ENCODE results near the gene CORO2A. TPM values are rescaled to one million over a fixed set of nuclear protein-coding genes. Genes with fewer than 3 reads are reported as not detected.
"Not testable (repeated sequence)": the region's sequence is repeated elsewhere in the genome, so short reads cannot be mapped to it uniquely, and the experiment has no call there.

Gene CORO2A
- total and polyA plus RNA-seq, 9 donors = 0.13 to 3.7 (median 1.2) TPM

DNA sequence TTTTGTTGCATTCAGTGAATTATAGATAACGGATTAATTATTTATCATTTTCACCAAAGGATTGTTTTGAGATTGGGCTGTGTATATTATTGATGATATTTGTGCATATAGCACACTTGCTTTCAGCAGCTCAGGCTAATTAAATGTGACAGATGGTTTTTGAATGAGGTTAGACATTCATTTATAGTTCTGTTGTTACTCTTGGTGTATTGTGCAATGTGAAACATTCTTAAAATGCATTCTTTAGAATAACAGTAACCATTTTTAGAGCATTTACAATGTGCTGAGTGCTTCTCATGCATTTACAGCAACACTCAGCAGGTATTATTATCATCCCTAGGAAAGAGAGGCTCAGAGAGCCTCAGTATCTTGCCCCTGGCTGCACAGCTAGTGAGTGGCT is 112.1 kb downstream of the CORO2A start:
- no peak overlapping the region for H3K27ac ChIP-seq
- no peak overlapping the region for H3K4me3 ChIP-seq
- H3K9me3 ChIP-seq = no peaks in the 10 kb centered on the region
- TF ChIP-seq POLR2A (IDR thresholded peaks at IDR 0.05) (no peak), EP300 (IDR thresholded peaks at IDR 0.05) (no peak)
- TF ChIP-seq, protein P1, sequence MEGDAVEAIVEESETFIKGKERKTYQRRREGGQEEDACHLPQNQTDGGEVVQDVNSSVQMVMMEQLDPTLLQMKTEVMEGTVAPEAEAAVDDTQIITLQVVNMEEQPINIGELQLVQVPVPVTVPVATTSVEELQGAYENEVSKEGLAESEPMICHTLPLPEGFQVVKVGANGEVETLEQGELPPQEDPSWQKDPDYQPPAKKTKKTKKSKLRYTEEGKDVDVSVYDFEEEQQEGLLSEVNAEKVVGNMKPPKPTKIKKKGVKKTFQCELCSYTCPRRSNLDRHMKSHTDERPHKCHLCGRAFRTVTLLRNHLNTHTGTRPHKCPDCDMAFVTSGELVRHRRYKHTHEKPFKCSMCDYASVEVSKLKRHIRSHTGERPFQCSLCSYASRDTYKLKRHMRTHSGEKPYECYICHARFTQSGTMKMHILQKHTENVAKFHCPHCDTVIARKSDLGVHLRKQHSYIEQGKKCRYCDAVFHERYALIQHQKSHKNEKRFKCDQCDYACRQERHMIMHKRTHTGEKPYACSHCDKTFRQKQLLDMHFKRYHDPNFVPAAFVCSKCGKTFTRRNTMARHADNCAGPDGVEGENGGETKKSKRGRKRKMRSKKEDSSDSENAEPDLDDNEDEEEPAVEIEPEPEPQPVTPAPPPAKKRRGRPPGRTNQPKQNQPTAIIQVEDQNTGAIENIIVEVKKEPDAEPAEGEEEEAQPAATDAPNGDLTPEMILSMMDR (IDR thresholded peaks at IDR 0.05) = no peak
- no peaks in the 10 kb centered on the region for H3K4me1 ChIP-seq (ENCODE audit: insufficient read depth)
- no peaks in the 10 kb centered on the region for H3K27me3 ChIP-seq
- no peak for DNase-seq
- WGBS, 3 donors = 96 to 100% (median 99%) methylated on average over 1 of the region's 1 CpG
- no peaks in the 10 kb centered on the region for H3K36me3 ChIP-seq
- intact Hi-C loops (cut with DNase I) = no loop called here

DNA sequence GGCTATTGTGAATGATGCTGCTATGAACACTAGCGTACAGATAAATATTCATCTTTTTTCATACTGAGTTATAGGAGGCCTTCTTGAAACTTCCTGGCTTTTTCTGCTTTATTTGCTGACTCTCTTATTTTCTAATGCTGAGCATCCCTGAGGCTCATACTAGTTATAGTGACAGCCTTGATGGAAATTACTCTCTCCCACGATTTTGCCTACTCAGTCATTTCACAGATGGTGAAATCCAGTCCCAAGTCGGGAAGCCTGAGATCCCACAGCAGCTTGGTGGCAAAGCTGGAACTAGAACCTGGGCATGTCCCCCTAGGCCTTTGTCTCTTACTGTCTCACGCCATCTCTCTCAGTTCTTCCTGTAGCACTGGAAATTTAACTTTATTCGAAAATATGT is 113.5 kb downstream of the CORO2A start:
- H3K36me3 ChIP-seq = no peaks in the 10 kb centered on the region
- no peak for DNase-seq
- no peak overlapping the region for H3K4me3 ChIP-seq
- intact Hi-C loops (cut with DNase I) = loop anchor here in 1 of 4 donors (10.0 kb wide), 1 partner anchor 176 kb away; the partner anchor contains the start of gene TBC1D2
- TF ChIP-seq, protein P1 (IDR thresholded peaks at IDR 0.05) = no peak
- TF ChIP-seq EP300 (IDR thresholded peaks at IDR 0.05) (no peak), POLR2A (IDR thresholded peaks at IDR 0.05) (no peak)
- no peaks in the 10 kb centered on the region for H3K27me3 ChIP-seq
- H3K27ac ChIP-seq = no peak overlapping the region
- 79 to 88% (median 81%) methylated on average over 5 of the region's 5 CpGs for WGBS, 3 donors
- no peaks in the 10 kb centered on the region for H3K9me3 ChIP-seq
- peaks cover 3% of the 10 kb centered on the region for H3K4me1 ChIP-seq (ENCODE audit: insufficient read depth)

- H3K4me1 ChIP-seq (ENCODE audit: insufficient read depth); DNase-seq; H3K27ac ChIP-seq; H3K27me3 ChIP-seq; H3K36me3 ChIP-seq; H3K4me3 ChIP-seq; H3K9me3 ChIP-seq: not testable (repeated sequence)
- WGBS, 3 donors = 85 to 91% (median 88%) methylated on average over 8 of the region's 8 CpGs
- intact Hi-C loops (cut with DNase I) = loop anchor here in 1 of 4 donors (10.0 kb wide), 1 partner anchor 178 kb away; the partner anchor contains the start of gene TBC1D2
These were observed 115.9 kb downstream of the CORO2A start for GRCh38 chr9:98076514-98076890.

DNA sequence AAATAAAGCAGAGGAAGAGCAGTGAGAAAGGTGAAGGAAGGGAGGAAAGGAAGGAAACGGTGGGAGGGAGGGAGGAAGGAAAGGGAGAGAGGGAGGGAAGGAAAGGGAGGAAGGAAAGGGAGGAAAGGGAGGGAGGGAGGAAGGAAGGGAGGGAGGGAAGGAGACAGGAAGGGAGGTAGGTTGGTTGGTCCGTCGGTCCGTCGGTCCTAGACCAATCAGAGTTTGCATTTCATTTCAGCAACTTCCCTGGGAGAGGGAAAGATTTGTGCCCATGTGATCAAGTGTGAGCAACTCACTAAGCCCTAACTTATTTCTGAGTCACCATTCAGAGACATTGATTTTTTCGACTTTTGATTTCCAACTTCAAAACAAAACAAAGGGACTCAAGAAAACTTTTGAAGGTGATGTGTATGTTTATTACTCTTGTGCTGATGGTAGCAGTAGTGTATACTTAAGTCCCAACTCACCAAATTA is 117.1 kb downstream of the CORO2A start:
- Histone ChIP-seq H3K27me3 (no peaks in the 10 kb centered on the region), H3K36me3 (no peaks in the 10 kb centered on the region), H3K4me3 (no peak overlapping the region), H3K27ac (no peak overlapping the region), H3K4me1 (ENCODE audit: insufficient read depth) (peaks cover 3% of the 10 kb centered on the region), H3K9me3 (no peaks in the 10 kb centered on the region)
- WGBS, 3 donors = 41 to 52% (median 45%) methylated on average over 6 of the region's 6 CpGs
- no peak for DNase-seq
- TF ChIP-seq POLR2A (IDR thresholded peaks at IDR 0.05) = no peak
- TF ChIP-seq EP300 (IDR thresholded peaks at IDR 0.05) = no peak
- TF ChIP-seq, protein P1 (IDR thresholded peaks at IDR 0.05) = no peak
- intact Hi-C loops (cut with DNase I) = loop anchor here in 1 of 4 donors (10.0 kb wide), 1 partner anchor 179 kb away; the partner anchor contains the start of gene TBC1D2

DNA sequence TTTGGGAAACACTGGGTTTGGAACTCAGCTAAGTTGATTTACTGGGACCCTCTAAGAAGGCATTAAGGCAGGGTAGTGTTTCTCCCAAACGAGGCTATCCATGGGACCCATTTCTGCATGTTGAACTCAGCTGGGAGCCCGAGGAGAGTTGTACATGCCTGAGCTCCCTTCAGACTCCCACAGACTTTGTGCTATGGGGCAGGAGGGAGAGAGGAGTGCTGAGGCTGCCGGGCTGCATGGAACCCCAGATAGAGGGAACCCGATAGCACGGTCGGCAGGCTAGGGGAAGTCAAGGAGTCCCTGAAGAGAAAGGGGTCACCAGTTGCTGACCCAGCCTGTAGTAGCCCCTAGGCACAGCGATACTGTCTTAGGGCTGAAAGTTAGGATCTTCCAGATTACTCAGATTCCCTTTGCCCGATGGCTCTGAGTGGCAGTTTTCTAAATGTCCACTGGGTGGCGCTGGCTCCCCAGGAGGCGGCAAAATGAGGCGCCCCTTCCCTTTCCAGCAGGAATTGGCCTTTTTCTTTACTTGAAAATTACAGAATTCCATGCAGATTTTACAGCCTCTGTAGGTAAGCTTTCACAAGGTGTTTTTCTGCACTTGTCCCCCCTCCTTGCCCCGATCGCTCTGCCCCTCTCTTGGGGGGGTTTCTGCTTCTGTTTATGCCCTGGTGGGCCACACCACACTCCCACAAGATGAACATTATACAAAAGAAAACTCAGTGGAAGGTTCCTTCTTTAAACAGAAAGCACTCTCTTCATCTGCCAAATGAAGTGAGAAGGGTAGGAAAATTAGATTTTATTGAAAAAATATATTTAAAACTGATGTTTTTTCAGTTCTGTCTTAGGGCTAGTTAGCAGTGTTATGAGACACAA is 118.1 kb downstream of the CORO2A start:
- 35 to 40% (median 35%) methylated on average over 13 of the region's 13 CpGs for WGBS, 3 donors
- Histone ChIP-seq H3K36me3 (no peaks in the 10 kb centered on the region), H3K4me1 (ENCODE audit: insufficient read depth) (peaks cover 3% of the 10 kb centered on the region), H3K27me3 (no peaks in the 10 kb centered on the region), H3K4me3 (no peak overlapping the region), H3K27ac (no peak overlapping the region), H3K9me3 (no peaks in the 10 kb centered on the region)
- DNase-seq = peak; percentile 33 to 72 (median 60)
- TF ChIP-seq, protein P1 (IDR thresholded peaks at IDR 0.05) = peak; percentile 38 to 69 (median 42)
- no peak for TF ChIP-seq EP300 (IDR thresholded peaks at IDR 0.05)
- TF ChIP-seq POLR2A (IDR thresholded peaks at IDR 0.05) = no peak
- intact Hi-C loops (cut with DNase I) = loop anchor here in 1 of 4 donors (10.0 kb wide), 1 partner anchor 180 kb away; the partner anchor contains the start of gene TBC1D2

Measured in ovary (tissue), 9 donors.